ENCODE measurements around the gene CCRL2.
"Not testable (repeated sequence)": the region's sequence is repeated elsewhere in the genome, so short reads cannot be mapped to it uniquely, and the experiment has no call there.

CCRL2 gene

DNA sequence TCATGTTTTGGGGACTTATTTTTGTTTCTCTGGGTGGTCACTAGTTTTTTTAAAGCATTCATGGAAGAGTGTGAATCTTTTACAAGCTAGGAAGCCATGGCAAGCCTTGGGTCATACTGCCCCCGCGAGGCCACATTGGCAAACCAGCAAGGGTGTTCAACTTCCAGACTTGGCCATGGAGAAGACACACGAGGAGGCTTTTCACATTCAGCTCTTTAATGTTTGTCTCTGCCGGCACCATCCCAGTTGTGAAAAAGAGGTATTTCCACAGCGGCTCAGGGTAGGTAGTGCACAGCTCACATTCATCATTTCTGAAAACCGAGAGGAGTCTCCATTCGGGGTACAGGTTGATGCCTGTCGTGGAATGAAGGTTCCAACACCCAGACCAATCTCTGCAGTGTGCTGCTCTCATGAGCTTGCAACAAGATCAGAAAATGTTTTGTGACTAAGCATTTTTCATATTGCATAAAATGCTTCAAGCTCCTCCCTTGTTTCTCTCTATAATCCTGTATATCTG lies 28.6 kb upstream of the CCRL2 start:
- DNase-seq (ENCODE audit: low spot score): peak; percentile 46
- TF ChIP-seq, protein P1, sequence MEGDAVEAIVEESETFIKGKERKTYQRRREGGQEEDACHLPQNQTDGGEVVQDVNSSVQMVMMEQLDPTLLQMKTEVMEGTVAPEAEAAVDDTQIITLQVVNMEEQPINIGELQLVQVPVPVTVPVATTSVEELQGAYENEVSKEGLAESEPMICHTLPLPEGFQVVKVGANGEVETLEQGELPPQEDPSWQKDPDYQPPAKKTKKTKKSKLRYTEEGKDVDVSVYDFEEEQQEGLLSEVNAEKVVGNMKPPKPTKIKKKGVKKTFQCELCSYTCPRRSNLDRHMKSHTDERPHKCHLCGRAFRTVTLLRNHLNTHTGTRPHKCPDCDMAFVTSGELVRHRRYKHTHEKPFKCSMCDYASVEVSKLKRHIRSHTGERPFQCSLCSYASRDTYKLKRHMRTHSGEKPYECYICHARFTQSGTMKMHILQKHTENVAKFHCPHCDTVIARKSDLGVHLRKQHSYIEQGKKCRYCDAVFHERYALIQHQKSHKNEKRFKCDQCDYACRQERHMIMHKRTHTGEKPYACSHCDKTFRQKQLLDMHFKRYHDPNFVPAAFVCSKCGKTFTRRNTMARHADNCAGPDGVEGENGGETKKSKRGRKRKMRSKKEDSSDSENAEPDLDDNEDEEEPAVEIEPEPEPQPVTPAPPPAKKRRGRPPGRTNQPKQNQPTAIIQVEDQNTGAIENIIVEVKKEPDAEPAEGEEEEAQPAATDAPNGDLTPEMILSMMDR (IDR thresholded peaks at IDR 0.05; ENCODE audit: extremely low read depth, insufficient read depth, missing control alignments): peak; percentile 83
- in situ Hi-C loops (cut with MboI; ENCODE audit: low pct_unique_long_range_greater_than_20kb, low sequenced_read_pairs, unreplicated experiment): loop anchor here (10.0 to 25.0 kb wide), 2 partner anchors 294 to 616 kb away; no protein-coding TSS in a partner anchor

DNA sequence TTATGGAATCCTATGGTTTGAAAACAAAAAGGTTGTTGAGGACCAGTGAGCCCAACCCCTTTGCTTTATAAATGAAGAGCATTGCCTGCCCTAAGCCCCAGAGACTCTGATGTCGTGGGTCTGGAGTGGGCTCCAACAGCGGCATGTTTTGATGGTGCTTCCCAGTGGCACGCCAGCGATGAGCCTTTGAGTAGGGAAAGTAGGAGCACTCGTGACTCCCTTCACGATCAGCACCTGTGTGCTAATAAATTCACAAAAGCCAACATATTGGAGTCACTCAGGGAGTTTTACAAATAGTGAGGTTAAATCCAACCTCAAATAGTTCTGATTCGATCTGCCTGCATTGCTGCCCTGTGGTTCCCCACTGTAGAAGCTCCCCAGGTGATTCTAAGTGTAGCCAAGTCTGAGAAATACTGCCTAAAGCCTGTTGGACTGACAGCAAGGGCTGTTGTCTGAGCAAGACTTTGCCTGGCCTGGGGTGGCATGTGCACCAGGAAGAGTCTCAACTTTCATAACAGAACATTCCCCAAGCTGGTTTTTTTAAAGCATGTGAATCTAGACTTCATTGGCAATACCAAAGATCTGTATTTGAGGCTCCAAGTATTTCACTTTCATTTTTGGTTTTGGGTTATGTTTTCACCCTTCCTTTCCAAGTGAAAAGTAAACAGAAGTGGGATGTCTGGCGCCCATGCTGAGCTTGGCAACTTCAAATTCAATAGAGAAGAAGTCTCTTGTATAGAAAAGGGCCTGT lies 26.4 kb upstream of the CCRL2 start:
- DNase-seq (ENCODE audit: low spot score): no peak
- TF ChIP-seq, protein P1 (IDR thresholded peaks at IDR 0.05; ENCODE audit: extremely low read depth, insufficient read depth, missing control alignments): no peak
- in situ Hi-C loops (cut with MboI; ENCODE audit: low pct_unique_long_range_greater_than_20kb, low sequenced_read_pairs, unreplicated experiment): loop anchor here (25.0 kb wide), 1 partner anchor 618 kb away; no protein-coding TSS in a partner anchor

DNA sequence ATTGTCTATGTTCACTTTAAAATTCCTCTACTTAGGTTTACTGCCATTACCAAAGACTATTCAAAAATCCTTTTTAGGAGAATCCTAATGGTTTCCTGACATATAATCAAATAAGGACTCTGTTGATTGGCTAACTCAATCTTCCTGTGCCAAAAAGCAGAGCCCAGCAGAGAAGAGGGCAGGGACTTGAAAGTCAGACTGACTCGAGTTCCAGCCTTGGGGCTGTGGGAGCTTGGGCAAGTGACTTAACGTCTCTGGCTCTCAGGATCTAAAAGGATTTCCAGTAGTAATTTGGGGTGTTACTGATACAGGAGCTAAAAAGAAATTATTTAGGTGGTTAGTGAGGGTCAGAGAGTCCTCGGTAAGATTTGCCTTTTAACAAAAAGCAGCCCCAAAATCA lies 25.4 kb upstream of the CCRL2 start:
- in situ Hi-C loops (cut with MboI; ENCODE audit: low pct_unique_long_range_greater_than_20kb, low sequenced_read_pairs, unreplicated experiment): loop anchor here (25.0 kb wide), 1 partner anchor 619 kb away; no protein-coding TSS in a partner anchor
- TF ChIP-seq, protein P1 (IDR thresholded peaks at IDR 0.05; ENCODE audit: extremely low read depth, insufficient read depth, missing control alignments): no peak
- no peak for DNase-seq (ENCODE audit: low spot score)

DNA sequence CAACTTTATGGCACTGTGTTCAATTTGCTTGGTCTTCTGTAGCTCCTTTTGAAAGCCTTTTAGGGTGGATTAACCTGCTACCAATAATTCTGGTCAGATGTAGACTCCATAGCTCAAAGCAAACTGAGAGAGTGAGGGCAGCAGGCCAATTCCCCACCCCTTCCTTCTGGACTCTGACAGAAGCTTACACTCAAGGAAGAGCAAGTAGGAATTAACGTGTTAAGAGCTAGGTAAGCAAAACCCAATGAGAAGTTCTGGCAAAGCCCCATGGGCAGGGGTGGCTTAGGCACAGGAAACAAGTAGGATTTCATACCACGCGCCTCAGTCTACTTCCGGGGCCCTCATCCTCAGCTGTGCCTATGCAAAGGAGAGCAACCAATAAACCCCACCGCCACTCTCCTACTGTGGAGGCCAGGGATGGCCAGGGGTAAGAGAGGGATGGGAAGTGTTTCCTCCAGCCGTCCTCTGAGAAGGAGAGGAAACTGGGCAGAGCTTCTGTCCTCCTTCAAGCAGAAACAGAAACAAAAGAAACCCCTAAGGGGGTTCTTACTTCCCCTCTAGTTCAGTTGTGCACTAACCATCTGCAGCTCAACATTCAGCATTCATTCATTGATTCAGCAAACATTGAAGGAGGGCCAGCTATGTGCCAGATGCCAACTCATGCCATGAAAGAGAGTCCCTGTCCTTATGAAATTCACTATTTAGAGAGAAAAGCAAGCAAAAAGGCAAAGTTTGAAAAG lies 23.7 kb upstream of the CCRL2 start:
- TF ChIP-seq, protein P1 (IDR thresholded peaks at IDR 0.05; ENCODE audit: extremely low read depth, insufficient read depth, missing control alignments): no peak
- DNase-seq (ENCODE audit: low spot score): no peak
- in situ Hi-C loops (cut with MboI; ENCODE audit: low pct_unique_long_range_greater_than_20kb, low sequenced_read_pairs, unreplicated experiment): loop anchor here (25.0 kb wide), 1 partner anchor 621 kb away; no protein-coding TSS in a partner anchor

DNA sequence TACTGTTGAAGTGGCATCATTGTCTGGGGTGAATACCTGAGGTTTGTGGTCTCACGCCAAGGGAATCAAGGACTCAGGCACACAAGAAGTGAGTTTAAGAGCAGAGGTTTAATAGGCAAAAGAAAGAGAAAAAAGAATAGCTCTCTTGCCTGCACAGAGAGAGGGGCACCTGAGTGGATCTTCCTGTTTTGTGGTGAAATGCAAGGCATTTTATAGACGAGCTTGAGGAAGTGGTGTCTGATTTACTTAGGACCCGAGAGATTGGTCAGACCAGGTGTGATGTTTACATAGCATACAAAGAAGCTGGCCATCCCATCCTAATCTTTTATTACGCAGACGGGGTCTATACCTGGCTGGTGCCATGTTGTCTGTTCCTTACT lies 23.1 kb upstream of the CCRL2 start:
- TF ChIP-seq, protein P1 (IDR thresholded peaks at IDR 0.05; ENCODE audit: extremely low read depth, insufficient read depth, missing control alignments): no peak
- in situ Hi-C loops (cut with MboI; ENCODE audit: low pct_unique_long_range_greater_than_20kb, low sequenced_read_pairs, unreplicated experiment): loop anchor here (25.0 kb wide), 1 partner anchor 622 kb away; no protein-coding TSS in a partner anchor
- DNase-seq (ENCODE audit: low spot score): no peak

DNA sequence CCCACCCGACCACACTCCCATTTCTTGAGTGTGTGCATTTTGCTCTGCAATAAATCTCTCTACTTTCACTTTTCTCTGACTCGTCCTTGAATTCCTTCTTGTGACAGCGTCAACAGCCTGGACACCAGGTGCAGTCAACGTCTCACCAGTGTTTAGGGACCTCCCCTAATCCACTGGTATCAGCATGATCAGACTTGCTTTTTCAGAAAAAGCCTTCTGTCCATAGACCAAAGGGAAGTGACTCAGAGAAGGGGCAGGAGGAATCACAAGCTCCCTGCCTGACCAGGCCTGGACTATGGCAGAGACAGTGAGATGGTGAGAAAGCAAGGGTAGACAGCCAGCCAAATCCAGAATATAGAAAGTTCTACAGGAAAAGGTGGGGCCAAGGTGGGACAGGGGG lies 20.9 kb upstream of the CCRL2 start:
- TF ChIP-seq, protein P1 (IDR thresholded peaks at IDR 0.05; ENCODE audit: extremely low read depth, insufficient read depth, missing control alignments): no peak
- in situ Hi-C loops (cut with MboI; ENCODE audit: low pct_unique_long_range_greater_than_20kb, low sequenced_read_pairs, unreplicated experiment): loop anchor here (25.0 kb wide), 1 partner anchor 624 kb away; no protein-coding TSS in a partner anchor
- no peak for DNase-seq (ENCODE audit: low spot score)

DNA sequence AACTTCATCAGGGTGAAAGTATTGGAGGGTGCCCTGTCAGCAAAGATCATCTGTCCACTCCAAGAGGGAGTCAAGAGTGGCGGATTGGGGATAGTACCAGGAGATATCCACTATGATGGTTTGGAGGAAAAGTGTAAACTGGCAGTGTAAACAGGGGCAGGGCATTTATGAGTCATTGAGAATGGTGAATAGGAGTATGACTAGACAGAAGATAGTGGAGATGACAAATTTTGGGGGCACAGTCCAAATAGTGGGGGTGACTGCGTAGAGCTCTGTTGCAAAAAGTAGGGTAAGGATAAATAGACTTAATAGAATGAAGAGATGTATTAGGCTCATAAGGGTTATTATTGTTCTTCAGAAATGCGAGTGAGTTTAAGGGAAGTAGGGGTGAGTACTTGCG lies 18.2 kb upstream of the CCRL2 start:
- not testable (repeated sequence) for DNase-seq (ENCODE audit: low spot score)
- in situ Hi-C loops (cut with MboI; ENCODE audit: low pct_unique_long_range_greater_than_20kb, low sequenced_read_pairs, unreplicated experiment): loop anchor here (25.0 kb wide), 1 partner anchor 627 kb away; no protein-coding TSS in a partner anchor

Measured in GM13977 (cell line).